WERI-Rb-1 (cell line): ENCODE results near the gene CADM1.

Experiments used
- DNase-seq: peaks from one replicate; pipeline ENCODE4 v3.0.0-alpha.2; 2020
- H3K27ac ChIP-seq: fragments of 250-450 bp; sonication (Bioruptor Pico); 2 replicates; pipeline ENCODE4 v1.5.1; 2020; ENCODE audit warnings: mild to moderate bottlenecking, moderate library complexity
- H3K27me3 ChIP-seq: fragments of 250-450 bp; sonication (Bioruptor Pico); 2 replicates; pipeline ENCODE4 v1.5.1; 2021; ENCODE audit warnings: mild to moderate bottlenecking, low read depth, moderate library complexity; ENCODE audit not compliant: insufficient read depth, severe bottlenecking
- H3K36me3 ChIP-seq: fragments of 250-450 bp; sonication (Bioruptor Pico); 2 replicates; pipeline ENCODE4 v1.5.1; 2020; ENCODE audit warnings: mild to moderate bottlenecking, moderate library complexity
- H3K4me3 ChIP-seq: 2 replicates; pipeline ENCODE4 v1.5.1; 2011; ENCODE audit warnings: low read depth, mild to moderate bottlenecking, control low read depth, low read length
- H3K9me3 ChIP-seq: fragments of 250-450 bp; sonication (Bioruptor Pico); 2 replicates; pipeline ENCODE4 v1.5.1; 2021; ENCODE audit warnings: mild to moderate bottlenecking, moderate library complexity; ENCODE audit not compliant: severe bottlenecking
- TF ChIP-seq, protein P1 (sequence below): IDR thresholded peaks from 2 replicates; pipeline ENCODE4 v1.5.1; 2011; ENCODE audit warnings: low read depth, mild to moderate bottlenecking, control low read depth, inconsistent platforms, low read length

Gene CADM1

GRCh38 chr11:115407496-115407895 is 96.7 kb downstream of the CADM1 start:
- H3K27me3 ChIP-seq: no peaks in the 10 kb centered on the region
- H3K9me3 ChIP-seq: no peaks in the 10 kb centered on the region
- no peak overlapping the region for H3K27ac ChIP-seq
- DNase-seq: no peak
- H3K4me3 ChIP-seq: no peak overlapping the region
- TF ChIP-seq, protein P1, sequence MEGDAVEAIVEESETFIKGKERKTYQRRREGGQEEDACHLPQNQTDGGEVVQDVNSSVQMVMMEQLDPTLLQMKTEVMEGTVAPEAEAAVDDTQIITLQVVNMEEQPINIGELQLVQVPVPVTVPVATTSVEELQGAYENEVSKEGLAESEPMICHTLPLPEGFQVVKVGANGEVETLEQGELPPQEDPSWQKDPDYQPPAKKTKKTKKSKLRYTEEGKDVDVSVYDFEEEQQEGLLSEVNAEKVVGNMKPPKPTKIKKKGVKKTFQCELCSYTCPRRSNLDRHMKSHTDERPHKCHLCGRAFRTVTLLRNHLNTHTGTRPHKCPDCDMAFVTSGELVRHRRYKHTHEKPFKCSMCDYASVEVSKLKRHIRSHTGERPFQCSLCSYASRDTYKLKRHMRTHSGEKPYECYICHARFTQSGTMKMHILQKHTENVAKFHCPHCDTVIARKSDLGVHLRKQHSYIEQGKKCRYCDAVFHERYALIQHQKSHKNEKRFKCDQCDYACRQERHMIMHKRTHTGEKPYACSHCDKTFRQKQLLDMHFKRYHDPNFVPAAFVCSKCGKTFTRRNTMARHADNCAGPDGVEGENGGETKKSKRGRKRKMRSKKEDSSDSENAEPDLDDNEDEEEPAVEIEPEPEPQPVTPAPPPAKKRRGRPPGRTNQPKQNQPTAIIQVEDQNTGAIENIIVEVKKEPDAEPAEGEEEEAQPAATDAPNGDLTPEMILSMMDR: no peak
- no peaks in the 10 kb centered on the region for H3K36me3 ChIP-seq

DNA sequence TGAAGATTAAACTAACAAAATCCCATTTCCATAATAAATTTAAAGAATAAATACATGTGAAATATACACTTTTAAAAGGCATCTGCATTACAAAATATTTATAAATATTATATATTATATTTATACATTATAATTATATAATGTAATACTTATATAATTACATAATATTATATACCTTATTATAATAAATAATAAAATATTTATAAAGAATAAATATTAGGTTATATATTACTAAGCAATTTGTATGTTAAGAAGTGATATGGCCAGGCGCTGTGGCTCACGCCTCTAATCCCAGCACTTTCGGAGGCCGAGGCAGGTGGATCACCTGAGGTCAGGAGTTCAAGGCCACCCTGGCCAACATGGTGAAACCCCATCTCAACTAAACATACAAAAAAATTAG is 97.8 kb downstream of the CADM1 start:
- no peaks in the 10 kb centered on the region for H3K27me3 ChIP-seq

GRCh38 chr11:115398333-115399080 is 105.7 kb downstream of the CADM1 start:
- H3K27ac ChIP-seq: no peak overlapping the region
- no peaks in the 10 kb centered on the region for H3K9me3 ChIP-seq
- no peak overlapping the region for H3K4me3 ChIP-seq
- H3K27me3 ChIP-seq: no peaks in the 10 kb centered on the region
- no peaks in the 10 kb centered on the region; the same call in 1 of the 2 replicates for H3K36me3 ChIP-seq
- TF ChIP-seq, protein P1: no peak
- no peak for DNase-seq

More for the DNA sequence above, 97.8 kb downstream of the CADM1 start:
- H3K4me3 ChIP-seq: no peak overlapping the region
- no peak overlapping the region for H3K27ac ChIP-seq
- TF ChIP-seq, protein P1: no peak
- no peaks in the 10 kb centered on the region for H3K36me3 ChIP-seq
- H3K9me3 ChIP-seq: no peaks in the 10 kb centered on the region
- DNase-seq: no peak

- Histone ChIP-seq H3K4me3 (no peak overlapping the region), H3K36me3 (no peaks in the 10 kb centered on the region; the same call in 1 of the 2 replicates), H3K27me3 (no peaks in the 10 kb centered on the region), H3K27ac (no peak overlapping the region), H3K9me3 (no peaks in the 10 kb centered on the region)
- TF ChIP-seq, protein P1: no peak
- no peak for DNase-seq
Observed at GRCh38 chr11:115396533-115396932, 107.7 kb downstream of the CADM1 start.

- TF ChIP-seq, protein P1: no peak
- no peak for DNase-seq
- no peaks in the 10 kb centered on the region for H3K9me3 ChIP-seq
- H3K27ac ChIP-seq: no peak overlapping the region
- no peaks in the 10 kb centered on the region; the same call in 1 of the 2 replicates for H3K36me3 ChIP-seq
- no peaks in the 10 kb centered on the region for H3K27me3 ChIP-seq
- H3K4me3 ChIP-seq: no peak overlapping the region
Observed at GRCh38 chr11:115393950-115394349, 110.3 kb downstream of the CADM1 start.
